Testis (tissue), 2 donors: ENCODE data around the gene DDR2.

Experiments
- POLR2A ChIP-seq: fragments of 450-650 bp; IDR thresholded peaks from one replicate; pipeline ENCODE4 v1.6.1; 2017; ENCODE audit warnings: antibody characterized with exemption, mild to moderate bottlenecking, moderate library complexity
- TF ChIP-seq, protein P1 (sequence below), 3 experiments: fragments of 450-650 bp in 2 of 3; fragments of 200-600 bp in 1 of 3; sonication (generic) in 1 of 3; IDR thresholded peaks; one replicate each; pipeline ENCODE4 v1.5.1; 2016 to 2019; ENCODE audit warnings: antibody characterized with exemption in 3 of 3, mild to moderate bottlenecking in 2 of 3, moderate library complexity in 1 of 3

DNA sequence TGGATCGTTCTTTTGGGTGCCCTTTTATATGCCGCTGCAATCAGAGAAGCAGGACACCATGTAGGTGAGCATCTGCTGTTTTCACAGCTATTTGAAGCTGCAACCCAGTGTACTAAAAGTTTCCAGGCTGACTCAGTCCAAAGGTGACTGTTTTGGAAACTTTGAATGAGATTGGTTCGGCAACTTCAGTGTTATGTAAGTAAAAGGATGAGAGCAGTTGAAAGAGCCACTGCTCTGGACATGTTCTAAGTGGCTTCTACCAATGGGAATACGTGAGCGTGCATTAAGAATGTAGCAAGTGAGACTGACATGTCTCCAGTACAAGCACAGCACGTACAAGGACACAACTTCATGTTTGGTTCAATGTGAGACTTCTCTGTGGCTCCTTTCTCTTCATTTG lies 55.6 kb downstream of the DDR2 start:
- TF ChIP-seq, protein P1, sequence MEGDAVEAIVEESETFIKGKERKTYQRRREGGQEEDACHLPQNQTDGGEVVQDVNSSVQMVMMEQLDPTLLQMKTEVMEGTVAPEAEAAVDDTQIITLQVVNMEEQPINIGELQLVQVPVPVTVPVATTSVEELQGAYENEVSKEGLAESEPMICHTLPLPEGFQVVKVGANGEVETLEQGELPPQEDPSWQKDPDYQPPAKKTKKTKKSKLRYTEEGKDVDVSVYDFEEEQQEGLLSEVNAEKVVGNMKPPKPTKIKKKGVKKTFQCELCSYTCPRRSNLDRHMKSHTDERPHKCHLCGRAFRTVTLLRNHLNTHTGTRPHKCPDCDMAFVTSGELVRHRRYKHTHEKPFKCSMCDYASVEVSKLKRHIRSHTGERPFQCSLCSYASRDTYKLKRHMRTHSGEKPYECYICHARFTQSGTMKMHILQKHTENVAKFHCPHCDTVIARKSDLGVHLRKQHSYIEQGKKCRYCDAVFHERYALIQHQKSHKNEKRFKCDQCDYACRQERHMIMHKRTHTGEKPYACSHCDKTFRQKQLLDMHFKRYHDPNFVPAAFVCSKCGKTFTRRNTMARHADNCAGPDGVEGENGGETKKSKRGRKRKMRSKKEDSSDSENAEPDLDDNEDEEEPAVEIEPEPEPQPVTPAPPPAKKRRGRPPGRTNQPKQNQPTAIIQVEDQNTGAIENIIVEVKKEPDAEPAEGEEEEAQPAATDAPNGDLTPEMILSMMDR (IDR thresholded peaks at IDR 0.05): no peak
- no peak for TF ChIP-seq POLR2A
